ENCODE measurements around the gene CCDC170.

- no peak for TF ChIP-seq CTCF (IDR thresholded peaks at IDR 0.05; ENCODE audit: low read length)
- no peak for TF ChIP-seq EZH2 (IDR thresholded peaks at IDR 0.05; ENCODE audit: borderline replicate concordance, low read length)
Observed at GRCh38 chr6:151635741-151636140, 141.9 kb downstream of the CCDC170 start.
